Esophagus muscularis mucosa (tissue), 4 donors: Measurements from ENCODE around the gene PLCG2.

Source experiments
- CTCF ChIP-seq, 3 experiments: fragments of 200-600 bp in 2 of 3; fragments of 450-650 bp in 1 of 3; sonication (generic) in 2 of 3; IDR thresholded peaks; one replicate each; pipeline ENCODE4 v1.5.1; 2017 to 2019; ENCODE audit warnings: antibody characterized with exemption in 3 of 3, mild to moderate bottlenecking in 2 of 3, moderate library complexity in 1 of 3
- EP300 ChIP-seq: sonication (generic); formaldehyde crosslinking; IDR thresholded peaks from one replicate; pipeline ENCODE4 v1.6.1; 2017; ENCODE audit warnings: antibody characterized with exemption
- POLR2A ChIP-seq: fragments of 450-650 bp; IDR thresholded peaks from one replicate; pipeline ENCODE4 v1.6.1; 2017; ENCODE audit warnings: antibody characterized with exemption, moderate library complexity, mild to moderate bottlenecking, low read depth
- POLR2AphosphoS5 ChIP-seq, 2 donors: sonication (generic); formaldehyde crosslinking; IDR thresholded peaks; one replicate each; pipeline ENCODE4 v1.6.1; 2017; ENCODE audit warnings: antibody characterized with exemption in 2 of 2

GRCh38 chr16:81823734-81824133 is 44.6 kb downstream of the PLCG2 start:
- TF ChIP-seq CTCF (IDR thresholded peaks at IDR 0.05), result no peak
- no peak for TF ChIP-seq EP300
- TF ChIP-seq POLR2A, result no peak
- no peak for TF ChIP-seq POLR2AphosphoS5 (IDR thresholded peaks at IDR 0.05)
